Nephron progenitor cell (in vitro differentiated cells): ENCODE data around the gene PSPN.
"Not testable (repeated sequence)": the region's sequence is repeated elsewhere in the genome, so short reads cannot be mapped to it uniquely, and the experiment has no call there.

Experiments used
- DNase-seq: peaks from one replicate; pipeline ENCODE4 v3.0.0; 2021
- H3K27ac Mint-ChIP-seq: 2 replicates; pipeline ENCODE4 v1.8.0; 2021; ENCODE audit warnings: mild to moderate bottlenecking, moderate library complexity, mixed read lengths
- H3K27me3 Mint-ChIP-seq: 2 replicates; pipeline ENCODE4 v1.8.0; 2021; ENCODE audit warnings: mild to moderate bottlenecking, low read depth, mixed read lengths; ENCODE audit not compliant: poor library complexity
- H3K36me3 Mint-ChIP-seq: 2 replicates; pipeline ENCODE4 v1.8.0; 2021; ENCODE audit warnings: low read depth, mixed read lengths
- H3K4me1 Mint-ChIP-seq: 2 replicates; pipeline ENCODE4 v1.8.0; 2021; ENCODE audit warnings: mixed read lengths
- H3K4me3 Mint-ChIP-seq: 2 replicates; pipeline ENCODE4 v1.8.0; 2021; ENCODE audit warnings: mild to moderate bottlenecking, moderate library complexity, mixed read lengths
- H3K9me3 Mint-ChIP-seq: 2 replicates; pipeline ENCODE4 v1.8.0; 2021; ENCODE audit warnings: mild to moderate bottlenecking, moderate library complexity, mixed read lengths
- TF ChIP-seq, protein P1 (sequence below): fragments of 200-600 bp; sonication (generic); IDR thresholded peaks from 2 replicates; pipeline ENCODE4 v1.5.0; 2021; ENCODE audit warnings: antibody characterized with exemption

The PSPN gene

DNA sequence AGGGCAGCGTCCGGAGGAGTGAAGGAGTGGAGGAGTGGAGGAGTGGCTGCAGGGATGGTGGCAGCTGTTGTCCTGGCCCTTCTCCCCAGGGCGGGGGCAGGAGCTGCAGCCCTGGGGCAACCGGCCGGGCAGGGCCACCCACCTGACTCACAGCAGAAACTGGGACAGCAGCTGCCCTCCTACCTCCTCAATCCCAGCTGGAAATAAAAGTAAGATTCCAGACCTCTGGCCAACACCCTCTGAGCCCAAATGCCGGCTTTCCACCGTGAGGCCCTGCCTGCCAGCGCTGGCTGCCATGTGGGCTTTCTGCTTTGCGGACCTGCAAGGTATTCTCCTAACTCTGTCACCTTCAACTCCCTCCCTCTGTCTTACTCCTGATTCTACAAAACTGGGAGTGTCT, 17.7 kb downstream of the PSPN start:
- peaks cover 10% of the 10 kb centered on the region for H3K9me3 Mint-ChIP-seq
- H3K4me1 Mint-ChIP-seq = peaks cover 31% of the 10 kb centered on the region
- TF ChIP-seq, protein P1, sequence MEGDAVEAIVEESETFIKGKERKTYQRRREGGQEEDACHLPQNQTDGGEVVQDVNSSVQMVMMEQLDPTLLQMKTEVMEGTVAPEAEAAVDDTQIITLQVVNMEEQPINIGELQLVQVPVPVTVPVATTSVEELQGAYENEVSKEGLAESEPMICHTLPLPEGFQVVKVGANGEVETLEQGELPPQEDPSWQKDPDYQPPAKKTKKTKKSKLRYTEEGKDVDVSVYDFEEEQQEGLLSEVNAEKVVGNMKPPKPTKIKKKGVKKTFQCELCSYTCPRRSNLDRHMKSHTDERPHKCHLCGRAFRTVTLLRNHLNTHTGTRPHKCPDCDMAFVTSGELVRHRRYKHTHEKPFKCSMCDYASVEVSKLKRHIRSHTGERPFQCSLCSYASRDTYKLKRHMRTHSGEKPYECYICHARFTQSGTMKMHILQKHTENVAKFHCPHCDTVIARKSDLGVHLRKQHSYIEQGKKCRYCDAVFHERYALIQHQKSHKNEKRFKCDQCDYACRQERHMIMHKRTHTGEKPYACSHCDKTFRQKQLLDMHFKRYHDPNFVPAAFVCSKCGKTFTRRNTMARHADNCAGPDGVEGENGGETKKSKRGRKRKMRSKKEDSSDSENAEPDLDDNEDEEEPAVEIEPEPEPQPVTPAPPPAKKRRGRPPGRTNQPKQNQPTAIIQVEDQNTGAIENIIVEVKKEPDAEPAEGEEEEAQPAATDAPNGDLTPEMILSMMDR = no peak
- H3K27ac Mint-ChIP-seq = no peak overlapping the region
- no peak for DNase-seq
- H3K36me3 Mint-ChIP-seq = no peaks in the 10 kb centered on the region
- H3K27me3 Mint-ChIP-seq = no peaks in the 10 kb centered on the region
- no peak overlapping the region for H3K4me3 Mint-ChIP-seq

DNA sequence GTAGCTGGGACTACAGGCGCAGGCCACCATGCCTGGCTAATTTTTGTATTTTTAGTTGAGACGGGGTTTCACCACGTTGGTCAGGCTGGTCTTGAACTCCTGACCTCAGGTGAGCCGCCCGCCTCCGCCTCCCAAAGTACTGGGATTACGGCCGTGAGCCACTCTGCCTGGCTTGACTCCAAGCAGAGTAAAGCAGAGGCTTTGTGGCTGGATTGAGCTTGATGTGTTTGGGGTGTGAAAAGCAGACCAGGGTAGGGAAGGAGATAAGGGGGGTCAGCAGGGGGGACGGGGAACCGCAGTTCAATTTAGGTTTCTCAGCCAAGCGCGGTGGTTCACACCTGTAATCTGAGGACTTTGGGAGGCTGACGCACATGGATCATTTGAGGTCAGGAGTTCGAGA, 18.6 kb downstream of the PSPN start:
- Mint-ChIP-seq H3K9me3 (peaks cover 17% of the 10 kb centered on the region), H3K4me1 (peaks cover 25% of the 10 kb centered on the region), H3K27me3 (peaks cover 8% of the 10 kb centered on the region), H3K4me3 (no peak overlapping the region), H3K27ac (no peak overlapping the region), H3K36me3 (no peaks in the 10 kb centered on the region)
- TF ChIP-seq, protein P1 = no peak
- no peak for DNase-seq

- H3K27ac Mint-ChIP-seq, H3K36me3 Mint-ChIP-seq, DNase-seq, H3K4me3 Mint-ChIP-seq: not testable (repeated sequence)
- Mint-ChIP-seq H3K9me3 (peaks cover 20% of the 10 kb centered on the region), H3K4me1 (peaks cover 20% of the 10 kb centered on the region), H3K27me3 (peaks cover 15% of the 10 kb centered on the region)
Observed at GRCh38 chr19:6355321-6356040, 20.3 kb downstream of the PSPN start.

DNA sequence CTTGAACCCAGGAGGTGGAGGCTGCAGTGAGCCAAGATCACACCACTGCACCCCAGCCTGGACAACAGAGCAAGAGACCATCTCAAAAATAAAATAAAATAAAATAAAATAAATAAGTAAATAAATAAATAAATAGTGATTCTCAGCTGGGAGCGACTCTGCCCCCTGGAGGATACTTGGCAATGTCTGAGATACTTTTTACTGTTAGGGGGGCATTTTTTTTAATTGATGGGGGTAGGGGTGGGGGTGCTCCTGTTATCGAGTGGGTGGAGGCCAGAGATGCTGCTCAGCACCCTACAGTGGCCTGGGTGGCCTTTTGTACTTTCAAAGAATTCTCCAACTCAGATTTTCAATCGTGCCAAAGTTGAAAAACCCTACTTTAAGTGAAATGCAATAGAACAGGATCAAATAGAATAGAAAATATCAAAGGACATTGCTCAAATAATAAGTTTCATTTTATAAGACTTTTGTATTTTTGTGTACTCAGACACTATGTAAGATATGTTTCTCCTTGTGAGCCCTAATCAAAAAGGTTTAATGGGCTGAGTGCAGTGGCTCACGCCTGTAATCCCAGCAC, 21.5 kb downstream of the PSPN start:
- Mint-ChIP-seq H3K4me1 (peaks cover 12% of the 10 kb centered on the region), H3K4me3 (no peak overlapping the region), H3K27ac (no peak overlapping the region), H3K9me3 (peaks cover 20% of the 10 kb centered on the region), H3K27me3 (peaks cover 24% of the 10 kb centered on the region), H3K36me3 (no peaks in the 10 kb centered on the region)
- no peak for DNase-seq
- TF ChIP-seq, protein P1 = no peak

DNA sequence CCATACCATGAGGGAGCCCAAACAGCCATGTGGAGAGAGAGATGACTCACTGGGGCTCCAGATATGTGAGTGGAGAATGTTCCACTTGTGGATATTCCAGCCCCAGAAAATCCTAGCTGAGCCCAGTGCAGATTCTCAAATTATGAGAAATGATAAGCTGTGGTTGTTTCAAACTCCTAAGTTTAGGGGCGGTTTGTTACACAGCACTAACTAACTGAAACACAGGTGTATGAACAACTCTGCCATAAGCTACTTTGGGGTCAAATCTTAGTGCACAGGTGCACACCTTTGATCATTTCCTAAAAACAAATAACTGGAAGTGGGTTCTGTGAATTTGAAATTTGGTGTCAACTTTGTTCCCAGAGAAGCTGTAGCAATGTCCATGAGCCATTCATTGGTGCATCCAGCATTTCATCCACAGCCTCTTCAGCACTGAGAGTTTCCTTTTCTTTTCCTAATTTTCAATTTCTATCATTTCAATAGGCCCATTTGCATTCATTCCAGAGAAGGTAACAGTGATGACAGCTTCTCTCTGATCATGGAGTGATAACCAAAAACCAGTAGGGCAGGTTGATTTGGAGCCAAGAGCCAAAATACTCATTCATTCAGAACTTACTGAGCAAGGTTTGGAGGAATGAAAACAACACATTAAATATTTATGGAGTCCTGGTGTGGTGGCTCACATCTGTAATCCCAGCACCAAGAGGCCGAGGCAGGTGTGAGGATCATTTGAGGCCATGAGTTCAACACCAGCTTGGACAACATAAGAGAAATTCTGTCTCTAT, 23.2 kb downstream of the PSPN start:
- peaks cover 4% of the 10 kb centered on the region for H3K4me1 Mint-ChIP-seq
- peaks cover 20% of the 10 kb centered on the region for H3K9me3 Mint-ChIP-seq
- no peak overlapping the region for H3K27ac Mint-ChIP-seq
- peaks cover 37% of the 10 kb centered on the region for H3K27me3 Mint-ChIP-seq
- no peak for DNase-seq
- no peak overlapping the region for H3K4me3 Mint-ChIP-seq
- no peaks in the 10 kb centered on the region for H3K36me3 Mint-ChIP-seq
- TF ChIP-seq, protein P1 = no peak

DNA sequence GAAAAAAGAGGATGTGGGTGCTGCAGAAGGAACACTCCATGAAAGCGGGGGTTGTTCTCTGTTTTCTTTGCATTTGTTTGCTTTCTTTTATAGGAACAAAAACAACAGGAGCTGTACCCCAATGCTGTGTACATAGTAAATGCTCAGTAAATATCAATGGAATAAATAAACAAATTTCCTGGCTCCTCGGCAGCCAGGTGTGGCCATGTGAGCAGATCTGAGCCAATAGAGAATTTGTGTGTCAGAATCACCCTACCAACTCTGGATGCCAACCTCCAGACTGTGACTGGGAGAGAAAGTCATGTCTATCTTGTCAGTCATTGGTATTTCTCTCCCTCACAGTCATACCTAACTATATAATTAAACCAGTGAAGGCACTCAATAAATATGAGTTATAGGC, 25.0 kb downstream of the PSPN start:
- Mint-ChIP-seq H3K27ac (no peak overlapping the region), H3K36me3 (no peaks in the 10 kb centered on the region), H3K9me3 (peaks cover 20% of the 10 kb centered on the region), H3K4me3 (no peak overlapping the region), H3K4me1 (no peaks in the 10 kb centered on the region), H3K27me3 (peaks cover 44% of the 10 kb centered on the region)
- no peak for DNase-seq
- TF ChIP-seq, protein P1 = no peak

GRCh38 chr19:6349271-6349670, 26.5 kb downstream of the PSPN start:
- H3K4me3 Mint-ChIP-seq, H3K27ac Mint-ChIP-seq, DNase-seq, H3K36me3 Mint-ChIP-seq, H3K4me1 Mint-ChIP-seq: not testable (repeated sequence)
- Mint-ChIP-seq H3K27me3 (peaks cover 44% of the 10 kb centered on the region), H3K9me3 (peaks cover 16% of the 10 kb centered on the region)
